PC-9 (cell line): Measurements from ENCODE around the gene DPY30.

Source experiments
- EZH2 ChIP-seq: fragments of 200-600 bp; sonication (generic); IDR thresholded peaks from 2 replicates; pipeline ENCODE4 v1.8.0; 2017; ENCODE audit warnings: antibody characterized with exemption, low read depth
- TF ChIP-seq, protein P1 (sequence below): fragments of 200-600 bp; sonication (generic); conservative IDR thresholded peaks from 2 replicates; pipeline ENCODE4 v1.6.1; 2017; ENCODE audit warnings: mixed run types, antibody characterized with exemption, mild to moderate bottlenecking, moderate library complexity

DNA sequence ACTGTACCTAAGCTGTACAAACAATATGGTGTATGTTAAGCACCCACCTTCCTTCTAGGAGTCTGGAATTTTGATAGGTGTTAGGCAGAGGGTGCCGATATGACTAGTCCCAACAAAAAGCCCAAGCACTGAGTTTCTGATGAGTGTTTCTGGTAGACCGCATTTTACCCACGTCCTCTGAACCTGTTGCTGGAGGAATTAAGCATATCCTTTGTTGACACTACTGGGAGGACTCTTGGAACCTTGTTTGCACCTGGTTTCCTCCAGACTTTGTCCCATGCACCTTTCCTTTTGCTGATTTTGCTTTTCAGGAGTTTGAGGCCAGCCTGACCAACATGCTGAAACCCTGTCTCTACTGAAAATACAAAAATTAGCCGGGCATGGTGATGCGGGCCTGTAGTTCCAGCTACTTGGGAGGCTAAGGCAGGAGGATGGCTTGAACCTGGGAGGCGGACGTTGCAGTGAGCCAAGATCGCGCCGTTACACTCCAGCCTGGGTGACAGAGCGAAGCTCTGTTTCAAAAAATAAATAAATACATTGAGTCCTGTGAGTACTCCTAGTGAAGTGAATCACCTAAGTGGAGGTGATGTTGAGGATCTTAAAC is 12.3 kb upstream of the DPY30 start:
- TF ChIP-seq, protein P1, sequence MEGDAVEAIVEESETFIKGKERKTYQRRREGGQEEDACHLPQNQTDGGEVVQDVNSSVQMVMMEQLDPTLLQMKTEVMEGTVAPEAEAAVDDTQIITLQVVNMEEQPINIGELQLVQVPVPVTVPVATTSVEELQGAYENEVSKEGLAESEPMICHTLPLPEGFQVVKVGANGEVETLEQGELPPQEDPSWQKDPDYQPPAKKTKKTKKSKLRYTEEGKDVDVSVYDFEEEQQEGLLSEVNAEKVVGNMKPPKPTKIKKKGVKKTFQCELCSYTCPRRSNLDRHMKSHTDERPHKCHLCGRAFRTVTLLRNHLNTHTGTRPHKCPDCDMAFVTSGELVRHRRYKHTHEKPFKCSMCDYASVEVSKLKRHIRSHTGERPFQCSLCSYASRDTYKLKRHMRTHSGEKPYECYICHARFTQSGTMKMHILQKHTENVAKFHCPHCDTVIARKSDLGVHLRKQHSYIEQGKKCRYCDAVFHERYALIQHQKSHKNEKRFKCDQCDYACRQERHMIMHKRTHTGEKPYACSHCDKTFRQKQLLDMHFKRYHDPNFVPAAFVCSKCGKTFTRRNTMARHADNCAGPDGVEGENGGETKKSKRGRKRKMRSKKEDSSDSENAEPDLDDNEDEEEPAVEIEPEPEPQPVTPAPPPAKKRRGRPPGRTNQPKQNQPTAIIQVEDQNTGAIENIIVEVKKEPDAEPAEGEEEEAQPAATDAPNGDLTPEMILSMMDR, result no peak
- no peak for TF ChIP-seq EZH2
